Measurements from ENCODE around the gene AKAP8L. TPM values are rescaled to one million over a fixed set of nuclear protein-coding genes. Genes with fewer than 3 reads are reported as not detected.

The AKAP8L gene
- total and polyA plus RNA-seq, 2 donors (not counting 1 experiment from before 2014, with no cell fraction given), result 18.0 to 87.0 TPM

GRCh38 chr19:15445227-15445605, 26.4 kb upstream of the AKAP8L start:
- Histone ChIP-seq H3K27me3 (ENCODE audit: control insufficient read depth, insufficient read depth, low read length) (no peaks in the 10 kb centered on the region), H3K9me3 (ENCODE audit: control insufficient read depth, insufficient read depth, low read depth, low read length) (no peaks in the 10 kb centered on the region), H3K9ac (ENCODE audit: insufficient read depth, low read length) (no peak overlapping the region), H3K4me3 (replicated peaks in 1 of 4; ENCODE audit: control extremely low read depth in 1 of 4, insufficient read depth in 1 of 4, low read depth in 3 of 4, low read length in 4 of 4) (no peak overlapping the region), H2AFZ (ENCODE audit: low read length) (no peak overlapping the region), H3K36me3 (ENCODE audit: control insufficient read depth, insufficient read depth, low read length) (no peaks in the 10 kb centered on the region), H3K27ac (ENCODE audit: insufficient read depth, low read length) (no peak overlapping the region), H3K79me2 (ENCODE audit: control insufficient read depth, insufficient read depth, low read length) (no peaks in the 10 kb centered on the region), H3K4me1 (ENCODE audit: control insufficient read depth, extremely low read depth, insufficient read depth, low read length) (no peaks in the 10 kb centered on the region), H3K4me2 (ENCODE audit: extremely low read depth, insufficient read depth, low read length) (no peak overlapping the region), H4K20me1 (ENCODE audit: control insufficient read depth, extremely low read depth, insufficient read depth, low read length) (no peaks in the 10 kb centered on the region)
- no peak for DNase-seq (ENCODE audit: low read depth in 2 of 2)
- no peak for TF ChIP-seq CTCF (conservative IDR thresholded peaks at IDR 0.05 in 1 of 2, IDR thresholded peaks at IDR 0.05 in 1 of 2; ENCODE audit: low read depth in 1 of 2, low read length in 2 of 2)
- no peak for TF ChIP-seq EZH2 (IDR thresholded peaks at IDR 0.05; ENCODE audit: low read length, missing control alignments)

GRCh38 chr19:15444505-15445226, 25.9 kb upstream of the AKAP8L start:
- no peak for DNase-seq (ENCODE audit: low read depth in 2 of 2)
- Histone ChIP-seq H3K4me3 (replicated peaks in 1 of 4; ENCODE audit: control extremely low read depth in 1 of 4, insufficient read depth in 1 of 4, low read depth in 3 of 4, low read length in 4 of 4) (no peak overlapping the region), H3K4me2 (ENCODE audit: extremely low read depth, insufficient read depth, low read length) (no peak overlapping the region), H3K27ac (ENCODE audit: insufficient read depth, low read length) (no peak overlapping the region), H3K27me3 (ENCODE audit: control insufficient read depth, insufficient read depth, low read length) (no peaks in the 10 kb centered on the region), H3K9ac (ENCODE audit: insufficient read depth, low read length) (no peak overlapping the region), H3K36me3 (ENCODE audit: control insufficient read depth, insufficient read depth, low read length) (no peaks in the 10 kb centered on the region), H3K4me1 (ENCODE audit: control insufficient read depth, extremely low read depth, insufficient read depth, low read length) (no peaks in the 10 kb centered on the region), H3K79me2 (ENCODE audit: control insufficient read depth, insufficient read depth, low read length) (no peaks in the 10 kb centered on the region), H3K9me3 (ENCODE audit: control insufficient read depth, insufficient read depth, low read depth, low read length) (no peaks in the 10 kb centered on the region), H4K20me1 (ENCODE audit: control insufficient read depth, extremely low read depth, insufficient read depth, low read length) (no peaks in the 10 kb centered on the region), H2AFZ (ENCODE audit: low read length) (no peak overlapping the region)
- TF ChIP-seq CTCF (conservative IDR thresholded peaks at IDR 0.05 in 1 of 2, IDR thresholded peaks at IDR 0.05 in 1 of 2; ENCODE audit: low read depth in 1 of 2, low read length in 2 of 2), result no peak
- no peak for TF ChIP-seq EZH2 (IDR thresholded peaks at IDR 0.05; ENCODE audit: low read length, missing control alignments)

- Histone ChIP-seq H3K4me3 (replicated peaks in 1 of 4; ENCODE audit: control extremely low read depth in 1 of 4, insufficient read depth in 1 of 4, low read depth in 3 of 4, low read length in 4 of 4) (no peak overlapping the region), H3K4me2 (ENCODE audit: extremely low read depth, insufficient read depth, low read length) (no peak overlapping the region), H3K27ac (ENCODE audit: insufficient read depth, low read length) (no peak overlapping the region), H3K9me3 (ENCODE audit: control insufficient read depth, insufficient read depth, low read depth, low read length) (no peaks in the 10 kb centered on the region), H3K9ac (ENCODE audit: insufficient read depth, low read length) (no peak overlapping the region), H3K4me1 (ENCODE audit: control insufficient read depth, extremely low read depth, insufficient read depth, low read length) (no peaks in the 10 kb centered on the region), H3K36me3 (ENCODE audit: control insufficient read depth, insufficient read depth, low read length) (no peaks in the 10 kb centered on the region), H2AFZ (ENCODE audit: low read length) (no peak overlapping the region), H3K27me3 (ENCODE audit: control insufficient read depth, insufficient read depth, low read length) (no peaks in the 10 kb centered on the region), H4K20me1 (ENCODE audit: control insufficient read depth, extremely low read depth, insufficient read depth, low read length) (no peaks in the 10 kb centered on the region), H3K79me2 (ENCODE audit: control insufficient read depth, insufficient read depth, low read length) (no peaks in the 10 kb centered on the region)
- DNase-seq (ENCODE audit: low read depth in 2 of 2), result no peak
- TF ChIP-seq EZH2 (IDR thresholded peaks at IDR 0.05; ENCODE audit: low read length, missing control alignments) (no peak), CTCF (conservative IDR thresholded peaks at IDR 0.05 in 1 of 2, IDR thresholded peaks at IDR 0.05 in 1 of 2; ENCODE audit: low read depth in 1 of 2, low read length in 2 of 2) (no peak)
Observed at GRCh38 chr19:15443838-15444237, 25.1 kb upstream of the AKAP8L start.

All from fibroblast of lung (primary cell).